Endothelial cell of umbilical vein (primary cell): ENCODE measurements around the gene SLC8A1. TPM values are rescaled to one million over a fixed set of nuclear protein-coding genes. Genes with fewer than 3 reads are reported as not detected.

Experiments
- BruUV-seq: library from RNA; stranded (reverse); fragments of 400-500 nt; replicated peaks from 2 replicates; lab custom pipeline; 2021; lab: Mats Ljungman, UMichigan
- CTCF ChIA-PET: fragments of 300-600, 350-600 bp; sonication (Branson Sonifier 250); formaldehyde crosslinking; loops from one replicate; lab custom pipeline; 2021; ENCODE audit warnings: antibody characterized with exemption, inconsistent platforms; lab: Charles Lee
- POLR2A ChIA-PET: fragments of 300-600, 350-600 bp; sonication (Branson Sonifier 250); formaldehyde crosslinking; loops from one replicate; lab custom pipeline; 2021; ENCODE audit warnings: antibody characterized with exemption, inconsistent platforms; lab: Charles Lee
- DNase-seq: peaks from one replicate; pipeline ENCODE4 v3.0.0-alpha.2; 2011; ENCODE audit warnings: low read depth, low spot score
- FAIRE-seq: peaks from 2 replicates; lab custom pipeline; 2011; peaks lifted over from hg19 to GRCh38; lab: Jason Lieb, UNC
- H2AFZ ChIP-seq: 2 replicates; pipeline ENCODE4 v1.6.0; 2012; ENCODE audit warnings: low read depth, low read length, control low read depth, inconsistent platforms
- H3K27ac ChIP-seq: 2 replicates; pipeline ENCODE4 v1.5.1; 2011; ENCODE audit warnings: low read depth, mild to moderate bottlenecking, control low read depth, low read length, moderate library complexity; ENCODE audit not compliant: insufficient read depth
- H3K27me3 ChIP-seq, 2 experiments: 2 replicates each; pipeline versions ENCODE4 v1.6.0 to v1.6.1; 2011; ENCODE audit warnings: low read length in 2 of 2, mixed read lengths in 1 of 2; ENCODE audit not compliant: control insufficient read depth in 2 of 2, insufficient read depth in 2 of 2
- H3K36me3 ChIP-seq, 2 experiments: 2 replicates in 1 of 2; 3 replicates in 1 of 2; pipeline ENCODE4 v1.5.1; 2011; ENCODE audit warnings: low read length in 2 of 2, mild to moderate bottlenecking in 1 of 2, moderate library complexity in 1 of 2; ENCODE audit not compliant: control insufficient read depth in 2 of 2, insufficient read depth in 2 of 2; ENCODE audit errors: extremely low read depth in 1 of 2
- H3K4me1 ChIP-seq: 3 replicates; pipeline ENCODE4 v1.5.1; 2011; ENCODE audit warnings: mild to moderate bottlenecking, low read length; ENCODE audit not compliant: control insufficient read depth, insufficient read depth; ENCODE audit errors: extremely low read depth
- H3K4me2 ChIP-seq: 2 replicates; pipeline ENCODE4 v1.6.1; 2011; ENCODE audit warnings: low read length, control low read depth, mixed read lengths; ENCODE audit not compliant: insufficient read depth
- H3K4me3 ChIP-seq, 3 experiments: fragments of 200-600 bp in 1 of 3; sonication (generic), shearing (Covaris generic) in 1 of 3; replicated peaks in 1 of 3; 2 replicates each; pipeline ENCODE4 v1.5.1; 2011 to 2016; ENCODE audit warnings: control low read depth in 3 of 3, low read length in 3 of 3, mild to moderate bottlenecking in 2 of 3, inconsistent platforms in 1 of 3, low read depth in 1 of 3, moderate library complexity in 1 of 3; ENCODE audit not compliant: insufficient read depth in 1 of 3
- H3K79me2 ChIP-seq: 2 replicates; pipeline ENCODE4 v1.6.0; 2012; ENCODE audit warnings: low read length, inconsistent platforms; ENCODE audit not compliant: control insufficient read depth, insufficient read depth
- H3K9ac ChIP-seq: replicated peaks from 2 replicates; pipeline ENCODE3; 2011; ENCODE audit warnings: low read length, control low read depth; ENCODE audit not compliant: insufficient read depth; ENCODE audit errors: extremely low read depth
- H3K9me1 ChIP-seq: replicated peaks from 3 replicates; pipeline ENCODE4 v1.6.0; 2011; ENCODE audit warnings: mild to moderate bottlenecking, low read length; ENCODE audit not compliant: control insufficient read depth, insufficient read depth; ENCODE audit errors: extremely low read depth
- H3K9me3 ChIP-seq: replicated peaks from 2 replicates; pipeline ENCODE4 v1.5.1; 2012; ENCODE audit warnings: low read length, inconsistent platforms; ENCODE audit not compliant: control insufficient read depth, insufficient read depth
- H4K20me1 ChIP-seq: replicated peaks from 2 replicates; pipeline ENCODE3; 2011; ENCODE audit warnings: mild to moderate bottlenecking, low read length; ENCODE audit not compliant: control insufficient read depth, insufficient read depth; ENCODE audit errors: extremely low read depth
- CTCF ChIP-seq, 2 donors: IDR thresholded peaks; 1 replicate in 1 of 2; 2 replicates in 1 of 2; pipeline ENCODE4 v1.5.1; 2011; ENCODE audit warnings: low read length in 2 of 2, mild to moderate bottlenecking in 2 of 2, moderate library complexity in 2 of 2, control low read depth in 1 of 2, inconsistent platforms in 1 of 2, low read depth in 1 of 2; ENCODE audit not compliant: insufficient read depth in 1 of 2; ENCODE audit errors: extremely low read depth in 1 of 2
- EZH2 ChIP-seq: IDR thresholded peaks from 2 replicates; pipeline ENCODE4 v1.6.1; 2012; ENCODE audit warnings: borderline replicate concordance, low read depth, mild to moderate bottlenecking, moderate library complexity, low read length, inconsistent platforms; ENCODE audit not compliant: severe bottlenecking
- FOS ChIP-seq: IDR thresholded peaks from 2 replicates; pipeline ENCODE4 v1.6.1; 2011; ENCODE audit warnings: mild to moderate bottlenecking, low read length, moderate library complexity, borderline replicate concordance; ENCODE audit not compliant: insufficient read depth
- GATA2 ChIP-seq: IDR thresholded peaks from 2 replicates; pipeline ENCODE4 v1.7.0; 2011; ENCODE audit warnings: low read depth, mild to moderate bottlenecking, moderate library complexity, mixed read lengths, low read length; ENCODE audit not compliant: insufficient read length, insufficient read depth
- JUN ChIP-seq: IDR thresholded peaks from 2 replicates; pipeline ENCODE4 v1.6.1; 2011; ENCODE audit warnings: borderline replicate concordance, low read depth; ENCODE audit not compliant: insufficient read length, insufficient read depth
- MAX ChIP-seq: IDR thresholded peaks from 2 replicates; pipeline ENCODE4 v1.6.1; 2011; ENCODE audit not compliant: insufficient read depth, insufficient read length
- MYC ChIP-seq: IDR thresholded peaks from one replicate; pipeline ENCODE4 v1.6.1; 2011; ENCODE audit warnings: mild to moderate bottlenecking, low read depth, low read length
- POLR2A ChIP-seq: IDR thresholded peaks from 2 replicates; pipeline ENCODE4 v1.6.1; 2012; ENCODE audit warnings: low read depth, mild to moderate bottlenecking, control low read depth, low read length
- POLR2AphosphoS5 ChIP-seq: IDR thresholded peaks from 2 replicates; pipeline ENCODE4 v1.6.1; 2012; ENCODE audit warnings: low read depth, mild to moderate bottlenecking, control low read depth, low read length, moderate library complexity; ENCODE audit not compliant: insufficient read depth
- dilution Hi-C: fragments of 300-500 bp; cut with MboI; formaldehyde crosslinking; loops from one replicate; pipeline ENCODE4 v1.15.0; 2019; ENCODE audit warnings: low sequenced_read_pairs; ENCODE audit not compliant: extremely low pct_ligation_motif_present
- intact Hi-C: fragments of 100-400 bp; cut with micrococcal nuclease; formaldehyde crosslinking; loops from one replicate; pipeline ENCODE4 v1.10.0; 2022
- polyA plus RNA-seq, 4 experiments: library from polyadenylated mRNA; depleted of rRNA in 3 of 4; stranded (reverse) in 3 of 4; unstranded in 1 of 4; fragments of >200 nt; gene quantifications; 2 replicates each; pipeline versions ENCODE4 v1.2.1 to v1.2.3, GENCODE V29; 2011 to 2012; ENCODE audit warnings: missing spikeins in 1 of 4
- total RNA-seq: library from RNA; stranded (reverse); gene quantifications from 2 replicates; pipeline ENCODE4 v1.2.3, GENCODE V29; 2021

The SLC8A1 gene
- total and polyA plus RNA-seq, 2 donors (not counting 3 experiments of a cell fraction or from before 2014, with no cell fraction given): 0.19 to 1.8 TPM

GRCh38 chr2:40177366-40177765 lies 274.5 kb downstream of the SLC8A1 start:
- FAIRE-seq: no peak
- Histone ChIP-seq H3K9me3 (no peaks in the 10 kb centered on the region), H3K27me3 (no peaks in the 10 kb centered on the region), H3K79me2 (no peaks in the 10 kb centered on the region), H3K4me1 (no peaks in the 10 kb centered on the region), H4K20me1 (no peaks in the 10 kb centered on the region), H3K9ac (no peak overlapping the region), H3K4me3 (no peak overlapping the region), H3K9me1 (no peaks in the 10 kb centered on the region), H2AFZ (no peak overlapping the region), H3K4me2 (no peak overlapping the region), H3K36me3 (no peaks in the 10 kb centered on the region), H3K27ac (no peak overlapping the region)
- no peak for DNase-seq
- TF ChIP-seq EZH2 (no peak), GATA2 (no peak), POLR2A (no peak), JUN (no peak), MYC (no peak), FOS (no peak), CTCF (IDR thresholded peaks at IDR 0.05; ENCODE audit: extremely low read depth in 1 of 2, insufficient read depth in 1 of 2, low read depth in 1 of 2, low read length in 2 of 2) (no peak), MAX (no peak), POLR2AphosphoS5 (no peak)
- intact Hi-C loops (no loop called here), dilution Hi-C loops (no loop called here)
- POLR2A ChIA-PET: no interaction called here
- no TSS peak for BruUV-seq
- CTCF ChIA-PET: no interaction called here
